Fibroblast of the aortic adventitia (primary cell): ENCODE data around the gene CAPZB. TPM values are rescaled to one million over a fixed set of nuclear protein-coding genes. Genes with fewer than 3 reads are reported as not detected.
"Not testable (repeated sequence)": the region's sequence is repeated elsewhere in the genome, so short reads cannot be mapped to it uniquely, and the experiment has no call there.

ENCODE experiments used
- DNase-seq: peaks from one replicate; pipeline ENCODE4 v3.0.0-alpha.2; 2010; ENCODE audit warnings: low read depth
- H3K4me3 ChIP-seq: 2 replicates; pipeline ENCODE4 v1.5.1; 2011; ENCODE audit warnings: low read depth, mild to moderate bottlenecking, control low read depth, low read length, moderate library complexity
- total RNA-seq: library from RNA; depleted of rRNA; stranded (reverse); fragments of >200 nt; gene quantifications from 2 replicates; pipeline ENCODE4 v1.2.3, GENCODE V29; 2012; ENCODE audit warnings: low replicate concordance
- TF ChIP-seq, protein P1 (sequence below): IDR thresholded peaks from 2 replicates; pipeline ENCODE4 v1.5.1; 2011; ENCODE audit warnings: mild to moderate bottlenecking, low read length, control low read depth, inconsistent platforms; ENCODE audit not compliant: insufficient read depth

CAPZB gene
- total RNA-seq, 1 donor, result 232 TPM

GRCh38 chr1:19525607-19526545 lies 40.5 kb upstream of the CAPZB start:
- H3K4me3 ChIP-seq, result no peak overlapping the region
- no peak for DNase-seq

GRCh38 chr1:19524791-19525190 lies 39.5 kb upstream of the CAPZB start:
- H3K4me3 ChIP-seq, result no peak overlapping the region
- DNase-seq, result no peak
- TF ChIP-seq, protein P1, sequence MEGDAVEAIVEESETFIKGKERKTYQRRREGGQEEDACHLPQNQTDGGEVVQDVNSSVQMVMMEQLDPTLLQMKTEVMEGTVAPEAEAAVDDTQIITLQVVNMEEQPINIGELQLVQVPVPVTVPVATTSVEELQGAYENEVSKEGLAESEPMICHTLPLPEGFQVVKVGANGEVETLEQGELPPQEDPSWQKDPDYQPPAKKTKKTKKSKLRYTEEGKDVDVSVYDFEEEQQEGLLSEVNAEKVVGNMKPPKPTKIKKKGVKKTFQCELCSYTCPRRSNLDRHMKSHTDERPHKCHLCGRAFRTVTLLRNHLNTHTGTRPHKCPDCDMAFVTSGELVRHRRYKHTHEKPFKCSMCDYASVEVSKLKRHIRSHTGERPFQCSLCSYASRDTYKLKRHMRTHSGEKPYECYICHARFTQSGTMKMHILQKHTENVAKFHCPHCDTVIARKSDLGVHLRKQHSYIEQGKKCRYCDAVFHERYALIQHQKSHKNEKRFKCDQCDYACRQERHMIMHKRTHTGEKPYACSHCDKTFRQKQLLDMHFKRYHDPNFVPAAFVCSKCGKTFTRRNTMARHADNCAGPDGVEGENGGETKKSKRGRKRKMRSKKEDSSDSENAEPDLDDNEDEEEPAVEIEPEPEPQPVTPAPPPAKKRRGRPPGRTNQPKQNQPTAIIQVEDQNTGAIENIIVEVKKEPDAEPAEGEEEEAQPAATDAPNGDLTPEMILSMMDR, result no peak

More at GRCh38 chr1:19525607-19526545, 40.5 kb upstream of the CAPZB start:
- TF ChIP-seq, protein P1, result no peak

GRCh38 chr1:19522570-19522969 lies 37.2 kb upstream of the CAPZB start:
- DNase-seq, H3K4me3 ChIP-seq: not testable (repeated sequence)

GRCh38 chr1:19521411-19521810 lies 36.1 kb upstream of the CAPZB start:
- TF ChIP-seq, protein P1, result no peak
- no peak overlapping the region for H3K4me3 ChIP-seq
- DNase-seq, result no peak

GRCh38 chr1:19517017-19517416 lies 31.7 kb upstream of the CAPZB start:
- no peak overlapping the region for H3K4me3 ChIP-seq
- TF ChIP-seq, protein P1, result no peak
- no peak for DNase-seq

GRCh38 chr1:19515201-19515600 lies 29.9 kb upstream of the CAPZB start:
- DNase-seq, result no peak
- TF ChIP-seq, protein P1, result no peak
- H3K4me3 ChIP-seq, result no peak overlapping the region

GRCh38 chr1:19514391-19514831 lies 29.1 kb upstream of the CAPZB start:
- peak; percentile 27 for DNase-seq
- TF ChIP-seq, protein P1, result no peak
- no peak overlapping the region for H3K4me3 ChIP-seq
